Measurements from ENCODE around the gene ERGIC1.
"Not testable (repeated sequence)": the region's sequence is repeated elsewhere in the genome, so short reads cannot be mapped to it uniquely, and the experiment has no call there.

The ERGIC1 gene

DNA sequence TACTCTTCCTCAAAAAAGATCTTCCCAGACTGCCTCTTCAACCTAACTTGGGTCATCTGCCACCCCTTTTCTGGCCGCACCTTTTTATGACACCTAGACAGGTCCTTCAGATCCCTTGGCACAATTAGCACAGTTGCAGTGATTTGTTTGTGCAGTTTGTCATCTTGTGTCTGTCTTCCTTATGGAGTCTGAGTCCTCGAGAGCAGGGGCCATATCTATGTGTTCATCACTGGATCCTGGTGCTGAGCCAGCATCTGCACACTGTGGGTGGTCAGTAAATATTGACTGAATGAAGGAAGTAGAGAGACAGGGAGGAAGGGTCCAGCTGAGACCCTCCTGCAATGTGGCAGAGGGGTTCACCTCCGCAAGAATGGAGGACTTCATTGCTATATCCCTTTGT is 14.4 kb downstream of the ERGIC1 start:
- Histone ChIP-seq H3K9me3 (ENCODE audit: control insufficient read depth, insufficient read depth, low read length) (no peaks in the 10 kb centered on the region), H3K4me3 (ENCODE audit: low read length) (no peak overlapping the region), H3K79me2 (ENCODE audit: control insufficient read depth, low read length) (peaks cover 83% of the 10 kb centered on the region), H3K4me1 (ENCODE audit: control insufficient read depth, low read length) (peaks cover 33% of the 10 kb centered on the region), H3K27me3 (ENCODE audit: control insufficient read depth, low read length) (no peaks in the 10 kb centered on the region), H3K9me2 (replicated peaks; ENCODE audit: control insufficient read depth, low read length) (no peaks in the 10 kb centered on the region), H3K4me2 (ENCODE audit: low read length) (no peak overlapping the region), H3K27ac (ENCODE audit: low read depth, low read length) (no peak overlapping the region), H4K20me1 (ENCODE audit: control insufficient read depth, insufficient read depth, low read depth, low read length) (peaks cover 10% of the 10 kb centered on the region; the same call in 1 of the 2 replicates), H3K36me3 (ENCODE audit: control insufficient read depth, low read length) (no peaks in the 10 kb centered on the region), H3F3A (ENCODE audit: control insufficient read depth, insufficient read depth) (no peaks in the 10 kb centered on the region)
- TF ChIP-seq EZH2phosphoT487 (IDR thresholded peaks at IDR 0.05; ENCODE audit: borderline replicate concordance, low read length) (no peak), CTCF (IDR thresholded peaks at IDR 0.05; ENCODE audit: low read depth, low read length, poor library complexity, severe bottlenecking) (no peak)

DNA sequence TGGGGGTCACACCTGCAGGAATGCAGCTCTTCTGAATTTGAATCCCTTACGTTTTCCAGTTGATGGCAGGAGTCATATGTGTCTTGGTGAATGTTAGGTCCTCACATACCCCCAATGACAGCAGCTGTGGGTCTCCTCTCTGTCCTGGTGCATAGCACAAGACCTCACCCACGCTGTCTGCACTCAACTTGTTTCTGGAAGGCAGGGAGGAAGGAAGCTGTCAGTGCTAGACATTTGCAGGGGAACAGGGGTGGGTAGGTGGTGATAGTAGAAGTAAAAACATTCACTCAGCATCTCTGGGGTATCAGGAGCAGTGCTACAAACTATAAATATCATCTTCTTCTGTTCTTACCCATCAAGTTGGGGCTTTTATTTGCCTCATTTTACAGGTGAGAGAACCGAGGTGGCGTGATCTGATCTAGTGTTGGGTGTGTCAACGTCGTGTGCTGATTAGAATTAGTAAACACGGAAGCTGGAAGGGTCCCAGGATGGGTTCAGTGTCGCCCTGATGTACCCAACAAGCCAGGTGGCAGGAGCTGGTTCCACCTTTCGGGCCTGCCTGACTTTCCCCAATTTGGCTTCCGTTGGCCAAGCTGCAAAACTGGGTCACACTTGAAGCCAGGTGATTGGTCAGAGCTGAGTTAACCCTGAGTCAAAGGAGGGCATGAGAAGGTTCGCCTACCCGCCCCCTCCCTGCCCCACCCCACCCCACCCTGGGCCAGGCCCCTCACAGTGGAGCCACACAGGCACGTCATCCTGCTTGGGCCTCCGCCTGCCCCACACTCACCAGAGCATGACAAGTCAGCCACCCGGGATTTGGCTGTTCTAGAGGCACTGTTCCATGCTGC is 15.8 kb downstream of the ERGIC1 start:
- peak overlapping the region; percentile 36 for H3K4me3 ChIP-seq (ENCODE audit: low read length)
- no peaks in the 10 kb centered on the region for H3F3A ChIP-seq (ENCODE audit: control insufficient read depth, insufficient read depth)
- no peaks in the 10 kb centered on the region for H3K36me3 ChIP-seq (ENCODE audit: control insufficient read depth, low read length)
- H3K27ac ChIP-seq (ENCODE audit: low read depth, low read length) = peak overlapping the region; percentile 54
- H3K27me3 ChIP-seq (ENCODE audit: control insufficient read depth, low read length) = no peaks in the 10 kb centered on the region
- no peaks in the 10 kb centered on the region for H3K9me3 ChIP-seq (ENCODE audit: control insufficient read depth, insufficient read depth, low read length)
- peaks cover 29% of the 10 kb centered on the region for H3K4me1 ChIP-seq (ENCODE audit: control insufficient read depth, low read length)
- no peak for TF ChIP-seq EZH2phosphoT487 (IDR thresholded peaks at IDR 0.05; ENCODE audit: borderline replicate concordance, low read length)
- TF ChIP-seq CTCF (IDR thresholded peaks at IDR 0.05; ENCODE audit: low read depth, low read length, poor library complexity, severe bottlenecking) = no peak
- no peaks in the 10 kb centered on the region for H3K9me2 ChIP-seq (replicated peaks; ENCODE audit: control insufficient read depth, low read length)
- H3K79me2 ChIP-seq (ENCODE audit: control insufficient read depth, low read length) = peaks cover 71% of the 10 kb centered on the region
- H3K4me2 ChIP-seq (ENCODE audit: low read length) = peak overlapping the region; percentile 53
- peaks cover 8% of the 10 kb centered on the region; the same call in 1 of the 2 replicates for H4K20me1 ChIP-seq (ENCODE audit: control insufficient read depth, insufficient read depth, low read depth, low read length)

GRCh38 chr5:172850454-172850797 is 16.4 kb downstream of the ERGIC1 start:
- H3K4me1 ChIP-seq (ENCODE audit: control insufficient read depth, low read length) = peaks cover 26% of the 10 kb centered on the region
- no peaks in the 10 kb centered on the region for H3F3A ChIP-seq (ENCODE audit: control insufficient read depth, insufficient read depth)
- H3K9me3 ChIP-seq (ENCODE audit: control insufficient read depth, insufficient read depth, low read length) = no peaks in the 10 kb centered on the region
- H3K27me3 ChIP-seq (ENCODE audit: control insufficient read depth, low read length) = no peaks in the 10 kb centered on the region
- no peaks in the 10 kb centered on the region for H3K36me3 ChIP-seq (ENCODE audit: control insufficient read depth, low read length)
- no peak for TF ChIP-seq EZH2phosphoT487 (IDR thresholded peaks at IDR 0.05; ENCODE audit: borderline replicate concordance, low read length)
- TF ChIP-seq CTCF (IDR thresholded peaks at IDR 0.05; ENCODE audit: low read depth, low read length, poor library complexity, severe bottlenecking) = no peak
- no peak overlapping the region for H3K27ac ChIP-seq (ENCODE audit: low read depth, low read length)
- peak overlapping the region; percentile 53 for H3K4me2 ChIP-seq (ENCODE audit: low read length)
- peaks cover 8% of the 10 kb centered on the region; the same call in 1 of the 2 replicates for H4K20me1 ChIP-seq (ENCODE audit: control insufficient read depth, insufficient read depth, low read depth, low read length)
- H3K4me3 ChIP-seq (ENCODE audit: low read length) = no peak overlapping the region
- H3K79me2 ChIP-seq (ENCODE audit: control insufficient read depth, low read length) = peaks cover 69% of the 10 kb centered on the region
- H3K9me2 ChIP-seq (replicated peaks; ENCODE audit: control insufficient read depth, low read length) = no peaks in the 10 kb centered on the region

DNA sequence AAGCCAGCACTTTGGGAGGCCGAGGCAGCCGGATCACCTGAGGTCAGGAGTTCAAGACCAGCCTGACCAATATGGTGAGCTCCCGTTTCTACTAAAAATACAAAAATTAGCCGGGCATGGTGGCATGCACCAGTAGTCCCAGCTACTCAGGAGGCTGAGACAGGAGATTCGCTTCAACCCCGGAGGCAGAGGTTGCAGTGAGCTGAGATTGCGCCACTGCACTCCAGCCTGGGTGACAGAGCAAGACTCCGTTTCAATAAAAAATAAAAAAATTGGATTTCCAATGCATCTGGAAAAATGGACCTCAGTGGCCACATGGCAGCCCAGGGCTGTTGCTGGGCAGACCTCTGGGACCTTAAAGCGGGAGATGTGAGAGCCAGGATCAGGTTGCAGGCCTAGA is 17.2 kb downstream of the ERGIC1 start:
- H3K4me3 ChIP-seq (ENCODE audit: low read length); H3K4me2 ChIP-seq (ENCODE audit: low read length); H3K27ac ChIP-seq (ENCODE audit: low read depth, low read length); H3K36me3 ChIP-seq (ENCODE audit: control insufficient read depth, low read length); H3K9me2 ChIP-seq (replicated peaks; ENCODE audit: control insufficient read depth, low read length); H3F3A ChIP-seq (ENCODE audit: control insufficient read depth, insufficient read depth); H3K27me3 ChIP-seq (ENCODE audit: control insufficient read depth, low read length); H3K9me3 ChIP-seq (ENCODE audit: control insufficient read depth, insufficient read depth, low read length); H4K20me1 ChIP-seq (ENCODE audit: control insufficient read depth, insufficient read depth, low read depth, low read length): not testable (repeated sequence)
- H3K4me1 ChIP-seq (ENCODE audit: control insufficient read depth, low read length) = peaks cover 26% of the 10 kb centered on the region
- H3K79me2 ChIP-seq (ENCODE audit: control insufficient read depth, low read length) = peaks cover 61% of the 10 kb centered on the region
